GM12878 (cell line): ENCODE data around the gene AIMP2. TPM values are rescaled to one million over a fixed set of nuclear protein-coding genes. Genes with fewer than 3 reads are reported as not detected.

ENCODE experiments used
- GABPA ChIP-seq: IDR thresholded peaks from 2 replicates; pipeline ENCODE4 v1.6.1; 2014; ENCODE audit warnings: antibody characterized with exemption, low read depth, mild to moderate bottlenecking, inconsistent platforms
- IKZF1 ChIP-seq: fragments of 450-650 bp; conservative IDR thresholded peaks from 2 replicates; pipeline ENCODE4 v1.6.1; 2017; ENCODE audit warnings: antibody characterized with exemption, mild to moderate bottlenecking
- JUND ChIP-seq: IDR thresholded peaks from 2 replicates; pipeline ENCODE4 v1.6.1; 2012; ENCODE audit warnings: low read depth, mild to moderate bottlenecking, low read length, improper control_type of control experiment, moderate library complexity
- MEF2B ChIP-seq: fragments of 450-650 bp; IDR thresholded peaks from 2 replicates; pipeline ENCODE4 v1.6.1; 2018; ENCODE audit warnings: mild to moderate bottlenecking, moderate library complexity; ENCODE audit not compliant: partially characterized antibody, poor library complexity, severe bottlenecking
- MTA2 ChIP-seq: fragments of 450-650 bp; IDR thresholded peaks from 2 replicates; pipeline ENCODE4 v1.6.1; 2016; ENCODE audit warnings: low read depth, mild to moderate bottlenecking, moderate library complexity
- NR2C2 ChIP-seq: IDR thresholded peaks from 2 replicates; pipeline ENCODE4 v1.6.1; 2011; ENCODE audit warnings: borderline replicate concordance, low read depth; ENCODE audit not compliant: control insufficient read depth, insufficient read length
- NR2F1 ChIP-seq: fragments of 450-650 bp; conservative IDR thresholded peaks from 2 replicates; pipeline ENCODE4 v1.6.1; 2017; ENCODE audit warnings: mild to moderate bottlenecking
- RCOR1 ChIP-seq: conservative IDR thresholded peaks from 2 replicates; pipeline ENCODE4 v1.6.1; 2012; ENCODE audit warnings: low read depth, low read length, improper control_type of control experiment
- TCF12 ChIP-seq: IDR thresholded peaks from 2 replicates; pipeline ENCODE4 v1.6.1; 2011; ENCODE audit warnings: low read depth, mild to moderate bottlenecking, low read length
- polyA plus RNA-seq, 11 experiments: library from polyadenylated mRNA; depleted of rRNA in 4 of 11; unstranded in 6 of 11; stranded (reverse) in 5 of 11; fragments of >200 nt; fragmentation: Nextera tagmentation in 4 of 11; fragmentation: Illumina TruSeq in 1 of 11; extraction: Ambion mirVana in 4 of 11; extraction: Trizol in 1 of 11; gene quantifications; 1 replicate in 1 of 11; 2 replicates in 10 of 11; pipeline versions ENCODE4 v1.2.1 to v1.2.3, GENCODE V29; 2011 to 2016; ENCODE audit warnings: inconsistent platforms in 2 of 11, missing spikeins in 2 of 11, low read depth in 1 of 11
- total RNA-seq, 4 experiments: library from RNA; depleted of rRNA in 3 of 4; stranded (reverse); fragments of >200 nt in 3 of 4; fragmentation: Illumina TruSeq in 1 of 4; extraction: Trizol in 1 of 4; gene quantifications; 2 replicates each; pipeline versions ENCODE4 v1.2.1 to v1.2.3, GENCODE V29; 2013 to 2021
- TF ChIP-seq, protein P1 (sequence below), 3 experiments: IDR thresholded peaks in 2 of 3; conservative IDR thresholded peaks in 1 of 3; 2 replicates each; pipeline ENCODE4 v1.5.1; 2011; ENCODE audit warnings: low read depth in 3 of 3, low read length in 3 of 3, mild to moderate bottlenecking in 3 of 3, control low read depth in 2 of 3, moderate library complexity in 2 of 3, inconsistent platforms in 1 of 3, mixed read lengths in 1 of 3; ENCODE audit not compliant: control insufficient read depth in 2 of 3, insufficient read depth in 1 of 3; ENCODE audit errors: extremely low read depth in 1 of 3
- TF ChIP-seq, protein P2 (sequence below): IDR thresholded peaks from 2 replicates; pipeline ENCODE4 v1.6.1; 2011; ENCODE audit warnings: borderline replicate concordance, low read depth, mild to moderate bottlenecking, moderate library complexity, low read length; ENCODE audit not compliant: insufficient read depth, poor library complexity, severe bottlenecking
- TF ChIP-seq, protein P3 (sequence below): IDR thresholded peaks from 2 replicates; pipeline ENCODE4 v1.6.1; 2011; ENCODE audit warnings: low read depth, mild to moderate bottlenecking, low read length, moderate library complexity, borderline replicate concordance; ENCODE audit errors: extremely low read depth
- TF ChIP-seq, protein P4 (sequence below): fragments of 450-650 bp; IDR thresholded peaks from 2 replicates; pipeline ENCODE4 v1.6.1; 2017; ENCODE audit warnings: mild to moderate bottlenecking, moderate library complexity

AIMP2 gene
- total and polyA plus RNA-seq, 10 of the 15 experiments (the other 5 are each of a cell fraction or from before 2014, with no cell fraction given): 46.7 to 130 (median 70.5) TPM

DNA sequence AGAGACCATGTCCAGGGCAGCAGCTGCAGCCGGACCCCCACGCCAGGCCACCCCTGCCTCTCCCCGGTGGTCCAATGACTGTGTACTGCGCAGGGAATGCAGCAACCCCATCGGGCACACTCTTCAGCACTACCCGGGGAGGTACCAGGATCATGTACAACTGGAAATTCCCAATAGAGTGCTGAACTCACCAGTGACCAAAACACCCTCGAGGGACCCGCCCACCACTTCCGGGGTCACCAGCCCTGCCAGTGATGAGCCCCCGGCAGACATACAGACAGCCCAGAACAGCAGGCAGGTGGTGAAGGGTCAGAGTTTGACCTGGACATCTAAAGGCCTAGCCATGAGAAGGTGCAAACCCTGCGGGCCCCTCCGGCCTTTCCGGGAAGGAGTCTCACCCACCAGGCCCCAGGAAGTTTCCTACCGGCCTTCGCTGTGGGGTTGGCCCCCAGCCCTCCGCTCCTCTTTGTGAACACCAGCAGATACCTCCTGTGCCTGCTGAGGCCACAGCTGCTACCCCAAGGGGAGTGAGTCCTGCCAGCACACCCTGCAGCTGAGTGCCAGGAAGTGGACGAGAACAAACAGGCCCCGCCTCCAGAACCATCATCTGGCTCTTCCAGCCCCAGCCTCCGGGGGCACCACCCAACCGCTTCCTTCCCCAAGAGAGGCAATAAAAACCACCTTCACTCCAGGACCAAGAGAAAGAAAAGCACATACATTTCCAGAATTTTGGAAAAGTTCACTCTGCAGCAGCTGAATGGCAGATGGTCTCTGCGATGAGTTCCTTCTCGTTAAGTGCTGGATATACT lies 17.1 kb downstream of the AIMP2 start (continued):
- TF ChIP-seq, protein P1, sequence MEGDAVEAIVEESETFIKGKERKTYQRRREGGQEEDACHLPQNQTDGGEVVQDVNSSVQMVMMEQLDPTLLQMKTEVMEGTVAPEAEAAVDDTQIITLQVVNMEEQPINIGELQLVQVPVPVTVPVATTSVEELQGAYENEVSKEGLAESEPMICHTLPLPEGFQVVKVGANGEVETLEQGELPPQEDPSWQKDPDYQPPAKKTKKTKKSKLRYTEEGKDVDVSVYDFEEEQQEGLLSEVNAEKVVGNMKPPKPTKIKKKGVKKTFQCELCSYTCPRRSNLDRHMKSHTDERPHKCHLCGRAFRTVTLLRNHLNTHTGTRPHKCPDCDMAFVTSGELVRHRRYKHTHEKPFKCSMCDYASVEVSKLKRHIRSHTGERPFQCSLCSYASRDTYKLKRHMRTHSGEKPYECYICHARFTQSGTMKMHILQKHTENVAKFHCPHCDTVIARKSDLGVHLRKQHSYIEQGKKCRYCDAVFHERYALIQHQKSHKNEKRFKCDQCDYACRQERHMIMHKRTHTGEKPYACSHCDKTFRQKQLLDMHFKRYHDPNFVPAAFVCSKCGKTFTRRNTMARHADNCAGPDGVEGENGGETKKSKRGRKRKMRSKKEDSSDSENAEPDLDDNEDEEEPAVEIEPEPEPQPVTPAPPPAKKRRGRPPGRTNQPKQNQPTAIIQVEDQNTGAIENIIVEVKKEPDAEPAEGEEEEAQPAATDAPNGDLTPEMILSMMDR (IDR thresholded peaks at IDR 0.05 in 2 of 3, conservative IDR thresholded peaks at IDR 0.05 in 1 of 3; ENCODE audit: control insufficient read depth in 2 of 3, extremely low read depth in 1 of 3, insufficient read depth in 1 of 3, low read depth in 3 of 3, low read length in 3 of 3): peak; percentile 38 to 43 (median 41); a peak in 5 of 6 replicates
- peak; percentile 82 for TF ChIP-seq NR2F1
- peak; percentile 48 for TF ChIP-seq IKZF1
- TF ChIP-seq, protein P2, sequence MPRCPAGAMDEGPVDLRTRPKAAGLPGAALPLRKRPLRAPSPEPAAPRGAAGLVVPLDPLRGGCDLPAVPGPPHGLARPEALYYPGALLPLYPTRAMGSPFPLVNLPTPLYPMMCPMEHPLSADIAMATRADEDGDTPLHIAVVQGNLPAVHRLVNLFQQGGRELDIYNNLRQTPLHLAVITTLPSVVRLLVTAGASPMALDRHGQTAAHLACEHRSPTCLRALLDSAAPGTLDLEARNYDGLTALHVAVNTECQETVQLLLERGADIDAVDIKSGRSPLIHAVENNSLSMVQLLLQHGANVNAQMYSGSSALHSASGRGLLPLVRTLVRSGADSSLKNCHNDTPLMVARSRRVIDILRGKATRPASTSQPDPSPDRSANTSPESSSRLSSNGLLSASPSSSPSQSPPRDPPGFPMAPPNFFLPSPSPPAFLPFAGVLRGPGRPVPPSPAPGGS: no peak
- peak; percentile 46 for TF ChIP-seq MEF2B
- TF ChIP-seq NR2C2: no peak
- no peak for TF ChIP-seq RCOR1
- TF ChIP-seq, protein P3, sequence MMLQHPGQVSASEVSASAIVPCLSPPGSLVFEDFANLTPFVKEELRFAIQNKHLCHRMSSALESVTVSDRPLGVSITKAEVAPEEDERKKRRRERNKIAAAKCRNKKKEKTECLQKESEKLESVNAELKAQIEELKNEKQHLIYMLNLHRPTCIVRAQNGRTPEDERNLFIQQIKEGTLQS: no peak
- TF ChIP-seq, protein P4, sequence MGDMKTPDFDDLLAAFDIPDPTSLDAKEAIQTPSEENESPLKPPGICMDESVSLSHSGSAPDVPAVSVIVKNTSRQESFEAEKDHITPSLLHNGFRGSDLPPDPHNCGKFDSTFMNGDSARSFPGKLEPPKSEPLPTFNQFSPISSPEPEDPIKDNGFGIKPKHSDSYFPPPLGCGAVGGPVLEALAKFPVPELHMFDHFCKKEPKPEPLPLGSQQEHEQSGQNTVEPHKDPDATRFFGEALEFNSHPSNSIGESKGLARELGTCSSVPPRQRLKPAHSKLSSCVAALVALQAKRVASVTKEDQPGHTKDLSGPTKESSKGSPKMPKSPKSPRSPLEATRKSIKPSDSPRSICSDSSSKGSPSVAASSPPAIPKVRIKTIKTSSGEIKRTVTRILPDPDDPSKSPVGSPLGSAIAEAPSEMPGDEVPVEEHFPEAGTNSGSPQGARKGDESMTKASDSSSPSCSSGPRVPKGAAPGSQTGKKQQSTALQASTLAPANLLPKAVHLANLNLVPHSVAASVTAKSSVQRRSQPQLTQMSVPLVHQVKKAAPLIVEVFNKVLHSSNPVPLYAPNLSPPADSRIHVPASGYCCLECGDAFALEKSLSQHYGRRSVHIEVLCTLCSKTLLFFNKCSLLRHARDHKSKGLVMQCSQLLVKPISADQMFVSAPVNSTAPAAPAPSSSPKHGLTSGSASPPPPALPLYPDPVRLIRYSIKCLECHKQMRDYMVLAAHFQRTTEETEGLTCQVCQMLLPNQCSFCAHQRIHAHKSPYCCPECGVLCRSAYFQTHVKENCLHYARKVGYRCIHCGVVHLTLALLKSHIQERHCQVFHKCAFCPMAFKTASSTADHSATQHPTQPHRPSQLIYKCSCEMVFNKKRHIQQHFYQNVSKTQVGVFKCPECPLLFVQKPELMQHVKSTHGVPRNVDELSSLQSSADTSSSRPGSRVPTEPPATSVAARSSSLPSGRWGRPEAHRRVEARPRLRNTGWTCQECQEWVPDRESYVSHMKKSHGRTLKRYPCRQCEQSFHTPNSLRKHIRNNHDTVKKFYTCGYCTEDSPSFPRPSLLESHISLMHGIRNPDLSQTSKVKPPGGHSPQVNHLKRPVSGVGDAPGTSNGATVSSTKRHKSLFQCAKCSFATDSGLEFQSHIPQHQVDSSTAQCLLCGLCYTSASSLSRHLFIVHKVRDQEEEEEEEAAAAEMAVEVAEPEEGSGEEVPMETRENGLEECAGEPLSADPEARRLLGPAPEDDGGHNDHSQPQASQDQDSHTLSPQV: no peak
- no peak for TF ChIP-seq GABPA
- no peak for TF ChIP-seq MTA2
- TF ChIP-seq TCF12: no peak
- TF ChIP-seq JUND: no peak
